K562 (cell line): ENCODE results near the gene EDEM2. TPM values are rescaled to one million over a fixed set of nuclear protein-coding genes. Genes with fewer than 3 reads are reported as not detected.
A peak's percentile ranks its signal among the peaks of the same experiment; 100 is the strongest.

ENCODE experiments used
- CBX2 ChIP-seq: fragments of 200-600 bp; sonication (generic); IDR thresholded peaks from one replicate; pipeline ENCODE4 v1.6.1; 2012; ENCODE audit warnings: mild to moderate bottlenecking, low read length, inconsistent platforms; ENCODE audit not compliant: insufficient read depth, poor library complexity, severe bottlenecking
- GATAD2A ChIP-seq: fragments of 450-650 bp; IDR thresholded peaks from 2 replicates; pipeline ENCODE4 v1.6.1; 2017
- HNRNPK ChIP-seq: fragments of 200-400 bp; formaldehyde crosslinking; IDR thresholded peaks from one replicate; pipeline ENCODE4 v1.6.1; 2018; ENCODE audit warnings: mild to moderate bottlenecking, low read depth, low read length; ENCODE audit not compliant: poor library complexity, severe bottlenecking
- NFIC ChIP-seq: fragments of 450-650 bp; IDR thresholded peaks from 2 replicates; pipeline ENCODE4 v1.6.1; 2017; ENCODE audit warnings: mild to moderate bottlenecking, inconsistent platforms
- NKRF ChIP-seq: fragments of 450-650 bp; IDR thresholded peaks from 2 replicates; pipeline ENCODE4 v1.6.1; 2016; ENCODE audit warnings: borderline replicate concordance
- POLR3G ChIP-seq: IDR thresholded peaks from 2 replicates; pipeline ENCODE4 v1.6.1; 2011; ENCODE audit not compliant: insufficient read length, insufficient replicate concordance; ENCODE audit errors: extremely low read depth
- PTTG1 ChIP-seq: fragments of 450-650 bp; IDR thresholded peaks from 2 replicates; pipeline ENCODE4 v1.6.1; 2016; ENCODE audit warnings: low read depth, mild to moderate bottlenecking, missing genetic modification characterization, missing compliant biosample characterization
- SOX6 ChIP-seq: fragments of 450-650 bp; IDR thresholded peaks from 2 replicates; pipeline ENCODE4 v1.6.1; 2014; ENCODE audit warnings: mild to moderate bottlenecking
- TRIM24 ChIP-seq, 2 experiments: fragments of 450-650 bp; IDR thresholded peaks; 2 replicates each; pipeline ENCODE4 v1.6.1; 2016
- UBTF ChIP-seq, 2 experiments: IDR thresholded peaks; 2 replicates each; pipeline ENCODE4 v1.6.1; 2012; ENCODE audit warnings: improper control_type of control experiment in 2 of 2, low read depth in 2 of 2, low read length in 2 of 2, borderline replicate concordance in 1 of 2
- ZBTB34 ChIP-seq: fragments of 250-450 bp; sonication (Bioruptor Pico); IDR thresholded peaks from 2 replicates; pipeline ENCODE4 v1.8.0; 2021; ENCODE audit warnings: mild to moderate bottlenecking, moderate library complexity
- ZNF592 ChIP-seq: fragments of 450-650 bp; IDR thresholded peaks from 2 replicates; pipeline ENCODE4 v1.6.1; 2017; ENCODE audit warnings: antibody characterized with exemption, mild to moderate bottlenecking
- ZNF655 ChIP-seq: fragments of 250-450 bp; sonication (Bioruptor Pico); IDR thresholded peaks from 2 replicates; pipeline ENCODE4 v1.5.0; 2021
- polyA plus RNA-seq, 8 experiments: library from polyadenylated mRNA; depleted of rRNA in 4 of 8; stranded (reverse) in 5 of 8; unstranded in 3 of 8; fragments of >200 nt; fragmentation: Nextera tagmentation in 2 of 8; fragmentation: Illumina TruSeq in 1 of 8; extraction: Ambion mirVana in 2 of 8; extraction: Trizol in 1 of 8; gene quantifications; 2 replicates each; pipeline versions ENCODE4 v1.2.1 to v1.2.3, GENCODE V29; 2011 to 2014; ENCODE audit warnings: inconsistent platforms in 1 of 8, missing spikeins in 1 of 8
- total RNA-seq, 7 experiments: library from RNA; depleted of rRNA in 6 of 7; stranded (reverse); fragments of >200 nt in 6 of 7; fragmentation: Illumina TruSeq in 2 of 7; extraction: Trizol in 2 of 7; gene quantifications; 2 replicates each; pipeline versions ENCODE4 v1.2.1 to v1.2.3, GENCODE V29; 2011 to 2021; ENCODE audit warnings: low replicate concordance in 1 of 7

Gene EDEM2
- total and polyA plus RNA-seq, 9 of the 15 experiments (the other 6 are each of a cell fraction or from before 2014, with no cell fraction given): 6.9 to 11.0 (median 9.7) TPM

- TF ChIP-seq ZNF592 (peak; percentile 97), POLR3G (no peak), TRIM24 (IDR thresholded peaks at IDR 0.05) (peak; percentile 36 to 57; a peak in 1 of 4 replicates), GATAD2A (peak; percentile 71; the same call in 1 of the 2 replicates), ZNF655 (CRISPR knock-in tag) (no peak), ZBTB34 (no peak), HNRNPK (no peak), NKRF (no peak), PTTG1 (tag) (0 out of 2 replicates have a peak, but pooled peaks have one; percentile 40), CBX2 (no peak), NFIC (peak; percentile 60), UBTF (IDR thresholded peaks at IDR 0.05; ENCODE audit: borderline replicate concordance in 1 of 2, low read depth in 2 of 2, low read length in 2 of 2) (0 out of 4 replicates have a peak, but pooled peaks of 1 of the 2 experiments have one; percentile 54), SOX6 (peak; percentile 84)
Observed at GRCh38 chr20:35120012-35120701, 27.0 kb downstream of the EDEM2 start (continued).
